HG02610 (cell line): ENCODE data around the gene CIDEC.
A peak's percentile ranks its signal among the peaks of the same experiment; 100 is the strongest.
"Not testable (repeated sequence)": the region's sequence is repeated elsewhere in the genome, so short reads cannot be mapped to it uniquely, and the experiment has no call there.

ENCODE experiments used
- ATAC-seq: cut with Tn5 transposase; IDR thresholded peaks from one replicate; pipeline ENCODE4 v1.9.1; 2021; ENCODE audit warnings: mild to moderate bottlenecking, moderate library complexity; ENCODE audit not compliant: unreplicated experiment

Gene CIDEC

DNA sequence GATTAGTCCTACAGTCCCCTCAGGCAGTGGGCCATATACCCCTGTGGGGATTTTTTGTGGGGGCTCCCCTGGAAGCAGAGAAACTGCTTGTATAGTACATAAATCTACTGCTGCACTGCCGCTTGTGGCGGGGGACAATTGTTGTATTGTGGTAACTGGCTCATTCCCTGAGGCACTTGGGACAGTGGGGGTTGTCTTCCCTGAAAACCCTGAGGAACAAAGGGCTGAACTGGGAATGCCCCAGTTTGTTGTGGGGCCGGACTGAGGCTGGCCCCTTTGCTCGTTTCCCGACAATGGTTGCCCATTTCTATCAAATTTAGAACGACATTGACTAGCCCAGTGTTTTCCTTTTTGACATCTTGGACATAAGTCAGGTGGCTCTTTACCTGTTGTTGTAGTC, 28.7 kb downstream of the CIDEC start:
- ATAC-seq: not testable (repeated sequence)

DNA sequence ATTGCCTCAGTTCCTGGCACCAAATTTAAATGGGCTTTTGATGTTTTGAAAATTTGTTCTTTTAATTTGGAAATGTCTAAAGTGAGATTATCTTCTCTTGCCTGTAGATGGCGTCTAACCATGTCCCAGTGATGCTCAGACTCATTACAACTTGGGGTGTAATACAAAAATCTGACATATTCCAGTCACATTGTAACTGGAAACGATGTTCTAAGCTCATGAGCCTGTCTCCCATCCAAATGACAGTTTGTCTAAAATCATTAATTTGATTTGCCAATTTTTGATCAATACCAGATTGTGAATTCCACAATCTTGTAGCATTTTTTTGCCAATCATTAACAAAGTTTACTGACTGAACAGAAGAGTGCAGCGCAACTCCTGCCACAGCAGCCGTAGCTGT, 31.2 kb downstream of the CIDEC start:
- not testable (repeated sequence) for ATAC-seq

DNA sequence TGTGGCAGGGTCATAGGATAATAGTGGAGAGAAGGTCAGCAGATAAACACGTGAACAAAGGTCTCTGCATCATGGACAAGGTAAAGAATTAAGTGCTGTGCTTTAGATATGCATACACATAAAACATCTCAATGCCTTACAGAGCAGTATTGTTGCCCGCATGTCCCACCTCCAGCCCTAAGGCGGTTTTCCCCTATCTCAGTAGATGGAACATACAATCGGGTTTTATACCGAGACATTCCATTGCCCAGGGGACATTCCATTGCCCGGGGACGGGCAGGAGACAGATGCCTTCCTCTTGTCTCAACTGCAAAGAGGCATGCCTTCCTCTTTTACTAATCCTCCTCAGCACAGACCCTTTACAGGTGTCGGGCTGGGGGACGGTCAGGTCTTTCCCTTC, 32.2 kb downstream of the CIDEC start:
- ATAC-seq: not testable (repeated sequence)

DNA sequence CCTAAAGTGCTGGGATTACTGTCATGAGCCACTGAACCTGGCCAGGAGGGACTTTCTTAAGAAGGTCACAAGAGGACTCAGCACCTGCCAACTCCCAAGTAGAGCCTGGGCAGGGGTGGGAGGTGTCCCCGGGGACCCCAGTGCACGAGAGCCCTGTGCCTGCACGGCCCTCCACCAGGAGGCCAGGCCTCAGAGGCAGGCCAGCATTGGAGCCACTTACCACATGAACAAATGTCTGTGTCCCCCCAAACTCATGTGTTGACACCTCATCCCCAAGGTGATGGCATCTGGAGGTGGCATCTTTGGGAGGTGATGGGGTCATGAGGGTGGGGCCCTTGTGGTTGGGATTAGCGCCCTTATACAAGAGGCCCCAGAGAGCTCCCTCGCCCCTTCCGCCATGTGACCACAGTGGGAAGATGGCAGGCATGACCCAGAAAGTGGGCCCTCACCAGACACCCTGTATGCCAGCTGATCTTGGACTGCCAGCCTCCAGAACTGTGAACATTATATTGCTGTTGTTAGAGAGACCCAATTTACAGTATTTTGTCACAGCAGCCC, 33.0 kb downstream of the CIDEC start:
- ATAC-seq: no peak

DNA sequence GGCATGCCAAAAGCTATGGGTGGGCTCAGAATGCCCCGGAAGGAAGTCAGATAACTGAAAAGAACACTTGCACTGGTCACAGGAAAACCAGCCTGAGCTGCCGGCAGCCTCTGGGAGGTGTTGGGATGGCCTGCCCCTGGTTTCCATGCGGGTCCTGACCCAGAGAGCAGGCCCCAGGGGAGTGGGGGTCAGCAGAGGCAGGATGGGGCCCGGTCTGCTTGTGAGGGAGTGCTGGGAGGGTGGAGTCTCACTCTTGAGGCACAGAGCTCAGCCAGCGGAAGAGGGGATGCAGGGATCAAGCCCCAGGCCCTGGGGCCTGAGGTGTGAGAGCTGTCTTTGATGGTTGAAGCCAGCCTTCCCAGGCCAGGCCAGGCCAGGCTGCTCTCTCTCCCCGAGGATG, 33.8 kb downstream of the CIDEC start:
- no peak for ATAC-seq

DNA sequence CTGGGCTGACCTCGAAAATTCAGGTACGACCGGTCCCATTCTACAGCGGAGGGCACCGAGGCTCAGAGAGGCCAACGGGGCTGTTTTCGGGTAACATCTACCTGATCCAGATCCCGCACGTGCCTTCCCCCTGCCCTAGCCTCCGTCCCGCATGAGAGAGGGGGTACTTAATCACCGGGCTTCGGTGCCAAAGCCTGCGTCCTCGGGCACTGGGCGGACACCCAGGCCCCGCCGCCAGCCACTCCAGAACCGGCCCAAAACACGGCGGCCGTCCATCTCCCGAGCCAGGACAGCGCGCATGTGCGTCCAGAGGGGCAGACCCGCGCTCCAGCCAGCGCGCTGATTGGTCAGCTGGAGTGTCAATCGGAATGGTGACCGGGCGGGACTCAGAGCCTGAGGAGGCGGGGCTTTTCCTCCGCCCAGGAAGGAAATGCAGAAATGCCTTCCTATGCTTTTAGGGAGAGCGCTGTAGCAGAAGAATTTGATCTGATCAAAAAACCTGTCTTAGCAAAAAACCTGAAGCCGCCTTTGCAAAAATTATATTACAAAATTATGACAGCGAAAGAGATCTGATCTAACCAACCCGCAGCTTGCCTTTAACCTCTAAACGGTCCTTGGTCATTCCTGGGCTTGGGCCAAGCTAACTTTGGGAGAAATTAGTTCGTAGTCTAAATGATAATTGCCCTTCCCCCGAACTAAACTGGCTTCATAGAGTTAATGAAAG, 36.2 kb downstream of the CIDEC start, which contains the start of gene RPUSD3:
Gene RPUSD3 (minus strand): TSS at position 294 of the 724 bp plus-strand sequence. CDS start 18 bp downstream, at position 276.
- ATAC-seq: peak; percentile 98

DNA sequence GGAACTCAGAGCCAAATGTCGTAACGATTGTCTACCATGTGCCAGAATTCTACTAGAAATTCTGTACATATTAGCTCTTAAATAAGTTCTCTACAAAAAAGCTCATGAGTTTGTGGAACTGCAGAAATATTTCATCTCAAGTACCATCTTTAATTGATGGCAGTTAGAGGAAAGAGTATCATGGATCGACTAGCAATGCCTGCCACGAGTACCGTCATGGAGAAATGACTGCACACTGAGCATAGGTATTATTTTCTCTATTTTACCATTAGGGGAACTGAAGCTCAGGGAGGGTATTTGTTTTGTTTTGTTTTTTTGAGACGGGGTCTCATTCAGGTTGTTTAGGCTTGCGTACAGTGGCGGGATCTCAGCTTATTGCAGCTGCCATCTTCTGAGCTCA, 39.0 kb downstream of the CIDEC start:
- no peak for ATAC-seq

DNA sequence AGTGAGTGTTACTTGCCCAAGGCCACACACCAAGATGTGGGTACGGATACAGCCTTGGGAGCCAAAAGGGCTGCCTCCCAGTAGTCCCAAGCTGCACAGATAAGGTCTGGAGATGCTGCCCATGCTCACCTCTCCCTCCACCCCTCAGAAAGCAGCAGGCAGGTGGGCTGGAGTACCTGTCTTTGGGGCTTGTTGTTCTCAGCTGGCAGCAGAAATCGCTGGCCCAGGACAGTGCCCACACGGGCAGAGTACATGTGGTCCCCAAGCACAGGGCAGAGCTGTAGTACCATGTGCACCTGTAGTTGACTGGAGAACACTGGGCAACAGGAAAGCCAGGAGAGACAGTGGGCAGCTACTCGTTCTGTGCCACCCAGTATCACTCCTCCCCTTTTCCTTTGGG, 41.2 kb downstream of the CIDEC start:
- ATAC-seq: no peak

DNA sequence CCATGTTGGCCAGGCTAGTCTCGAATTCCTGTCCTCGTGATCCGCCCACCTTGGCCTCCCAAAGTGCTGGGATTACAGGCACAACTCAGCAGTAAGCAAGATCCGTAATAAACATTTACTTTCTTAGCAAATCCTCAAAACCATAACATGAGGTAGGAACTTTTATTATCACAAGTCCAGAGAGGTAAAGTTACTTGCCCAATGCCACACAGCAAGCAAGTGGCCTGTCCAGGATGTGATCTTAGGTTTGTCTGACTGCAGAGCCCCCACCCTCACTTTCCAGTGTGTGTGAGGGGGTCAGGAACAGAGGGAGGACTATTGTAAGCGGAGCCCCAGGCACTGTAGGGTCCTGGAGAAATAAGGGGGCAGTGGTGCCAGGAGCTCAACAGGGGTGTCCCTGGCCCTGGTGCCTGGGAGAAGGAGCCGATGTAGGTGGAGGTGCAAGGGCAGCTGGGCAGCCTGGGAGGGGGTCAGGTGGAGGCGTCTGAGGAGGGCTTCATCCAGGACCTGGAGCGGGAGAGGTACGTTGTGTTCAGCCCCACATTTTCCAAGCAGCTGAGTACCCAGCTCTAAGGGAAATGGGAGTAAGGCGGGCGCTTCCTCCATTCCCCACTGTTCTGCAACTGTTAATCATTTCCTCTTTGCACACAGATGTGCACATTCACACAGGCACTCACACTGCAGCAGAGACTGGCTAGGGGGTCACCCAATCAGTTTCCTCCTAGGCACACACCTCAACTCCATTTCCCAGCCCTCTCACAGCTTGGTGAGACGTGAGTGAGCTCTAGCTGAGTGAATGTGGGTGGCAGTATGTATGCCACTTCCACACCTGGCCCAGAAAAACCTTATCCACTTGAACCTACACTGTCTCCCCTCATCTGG, 42.1 kb downstream of the CIDEC start:
- no peak for ATAC-seq

DNA sequence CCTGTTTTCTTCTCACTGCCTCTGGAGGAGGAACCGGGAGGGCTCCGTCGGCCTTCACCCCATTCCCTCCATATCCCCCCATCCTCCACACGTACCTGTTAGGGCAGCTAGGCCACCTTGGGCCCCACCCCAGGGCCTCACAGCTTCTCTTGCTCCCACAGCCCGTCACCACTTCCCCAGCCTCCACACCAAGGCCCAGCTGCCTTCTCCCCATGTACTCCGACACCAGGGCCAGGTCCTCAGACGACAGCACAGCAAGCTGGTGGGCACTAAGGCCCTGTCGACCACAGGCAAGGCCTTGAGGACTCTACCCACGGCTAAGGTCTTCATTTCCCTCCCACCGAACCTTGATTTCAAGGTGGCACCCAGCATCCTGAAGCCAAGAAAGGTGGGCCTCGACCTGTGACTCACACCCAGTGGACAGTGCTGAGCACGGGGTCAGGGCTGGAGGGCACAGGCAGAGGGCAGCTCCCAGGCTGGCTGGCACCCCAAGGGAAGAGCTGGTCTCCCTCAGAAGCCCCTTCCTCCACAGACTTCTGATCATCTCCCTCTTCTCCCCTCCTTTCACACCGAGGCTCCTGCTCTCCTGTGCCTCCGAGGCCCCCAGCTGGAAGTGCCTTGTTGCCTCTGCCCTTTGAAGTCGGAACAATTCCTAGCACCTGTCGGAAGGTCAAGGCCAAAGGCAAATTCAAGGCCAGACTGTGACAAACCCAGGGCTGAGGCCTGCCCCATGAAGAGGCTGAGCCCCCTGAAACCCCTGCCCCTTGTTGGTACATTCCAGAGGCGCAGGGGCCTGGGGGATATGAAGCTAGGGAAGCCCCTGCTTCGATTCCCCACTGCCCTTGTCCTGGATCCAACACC, 45.3 kb downstream of the CIDEC start:
- ATAC-seq: no peak

DNA sequence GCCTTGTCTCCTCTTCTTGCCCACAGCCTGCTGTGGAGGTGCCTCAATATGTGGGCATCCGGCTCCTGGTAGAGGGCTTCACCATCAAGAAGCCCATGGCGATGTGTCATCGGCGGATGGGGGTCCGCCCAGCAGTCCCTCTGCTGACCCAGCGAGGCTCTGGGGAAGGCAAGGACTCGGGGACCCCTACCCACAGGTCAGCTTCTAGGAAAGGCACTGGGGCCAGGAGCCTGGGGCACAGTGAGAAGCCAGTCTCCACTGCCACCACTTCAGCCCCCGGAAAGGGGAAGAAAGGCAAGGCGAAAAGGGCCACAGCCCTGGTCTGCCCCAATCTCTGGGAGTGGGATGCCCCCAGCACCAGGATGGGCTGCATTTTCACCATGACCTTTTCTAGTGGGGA, 47.0 kb downstream of the CIDEC start:
- ATAC-seq: no peak

DNA sequence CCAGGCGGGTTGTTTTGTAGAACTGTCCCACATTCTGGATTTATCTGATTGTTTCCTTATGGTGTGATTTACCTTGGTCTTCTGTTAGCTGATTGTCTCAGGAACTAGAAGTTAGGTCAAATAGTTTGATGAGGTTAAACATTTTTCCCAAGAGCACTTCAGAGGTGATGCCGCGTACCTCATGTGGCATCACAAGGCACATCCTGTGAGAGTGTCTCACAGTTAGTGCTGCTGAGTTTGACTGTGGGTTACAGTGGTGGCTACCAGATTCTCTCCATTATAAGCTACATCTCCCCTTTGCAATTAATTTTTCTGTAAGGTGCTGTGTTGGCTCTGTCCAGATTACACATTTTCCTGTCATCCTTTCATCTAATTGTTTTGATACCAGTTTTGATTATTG, 48.8 kb downstream of the CIDEC start:
- no peak for ATAC-seq

DNA sequence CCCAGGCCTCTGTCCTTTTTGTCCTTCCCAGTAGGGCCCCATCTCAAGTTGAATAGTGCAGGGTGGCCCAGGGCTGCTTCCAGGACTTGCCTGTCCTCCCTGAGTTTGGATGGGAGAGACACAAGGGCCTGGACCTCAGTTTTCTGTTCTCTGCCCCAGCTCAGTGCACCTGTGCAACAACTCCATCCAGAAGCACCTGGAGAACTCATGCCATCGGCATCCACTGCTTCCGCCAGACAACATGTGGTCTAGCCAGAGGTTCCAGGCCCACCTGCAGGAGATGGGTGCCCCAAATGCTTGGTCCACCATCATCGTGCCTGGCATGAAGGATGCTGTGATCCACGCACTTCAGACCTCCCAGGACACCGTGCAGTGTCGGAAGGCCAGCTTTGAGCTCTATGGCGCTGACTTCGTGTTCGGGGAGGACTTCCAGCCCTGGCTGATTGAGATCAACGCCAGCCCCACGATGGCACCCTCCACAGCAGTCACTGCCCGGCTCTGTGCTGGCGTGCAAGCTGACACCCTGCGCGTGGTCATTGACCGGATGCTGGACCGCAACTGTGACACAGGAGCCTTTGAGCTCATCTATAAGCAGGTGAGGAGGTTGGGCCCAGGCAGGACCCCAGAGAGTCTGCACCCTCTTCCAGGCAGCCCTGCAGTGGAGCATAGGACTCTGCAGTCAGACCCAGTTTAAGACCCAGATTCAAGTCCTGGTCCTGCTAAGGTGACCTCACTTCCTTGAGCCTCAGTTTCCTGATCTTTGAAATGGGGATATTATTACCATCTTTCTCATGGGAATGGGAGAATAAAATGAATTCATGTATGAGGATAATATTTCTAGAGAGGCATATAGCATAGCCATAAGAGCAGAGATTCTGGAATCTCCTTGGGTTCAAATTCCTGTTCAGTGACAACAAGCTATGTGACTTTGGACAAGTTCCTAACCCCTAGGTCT, 51.0 kb downstream of the CIDEC start:
- no peak for ATAC-seq

DNA sequence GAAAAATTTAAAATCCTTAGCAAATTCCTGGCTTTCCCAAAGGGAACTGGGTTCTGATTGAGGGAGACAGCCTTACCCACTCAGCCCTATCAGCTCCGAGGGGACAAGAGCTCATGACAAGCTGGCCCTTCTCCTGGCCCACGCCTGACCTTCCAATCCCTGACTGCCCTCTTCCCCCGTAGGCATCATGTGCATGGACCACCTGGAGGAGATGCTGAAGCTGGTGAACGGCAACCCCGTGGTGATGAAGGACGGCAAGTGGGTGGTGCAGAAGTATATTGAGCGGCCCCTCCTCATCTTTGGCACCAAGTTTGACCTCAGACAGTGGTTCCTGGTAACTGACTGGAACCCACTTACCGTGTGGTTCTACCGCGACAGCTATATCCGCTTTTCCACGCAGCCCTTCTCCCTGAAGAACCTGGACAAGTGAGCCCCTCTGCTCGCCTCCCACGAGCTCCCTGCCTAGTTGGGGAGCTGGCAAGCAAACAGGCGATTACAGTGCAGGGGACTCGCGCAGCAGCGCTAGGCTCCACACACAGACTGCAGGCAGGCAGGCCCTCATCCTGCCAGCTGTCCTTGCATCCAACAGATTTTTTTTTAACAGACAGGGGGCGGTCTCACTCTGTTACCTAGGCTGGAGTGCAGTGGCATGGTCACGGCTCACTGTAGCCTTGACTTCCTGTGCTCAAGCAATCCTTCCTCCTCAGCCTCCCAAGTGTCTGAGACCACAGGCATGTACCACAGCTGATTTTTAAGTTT, 53.1 kb downstream of the CIDEC start:
- no peak for ATAC-seq

DNA sequence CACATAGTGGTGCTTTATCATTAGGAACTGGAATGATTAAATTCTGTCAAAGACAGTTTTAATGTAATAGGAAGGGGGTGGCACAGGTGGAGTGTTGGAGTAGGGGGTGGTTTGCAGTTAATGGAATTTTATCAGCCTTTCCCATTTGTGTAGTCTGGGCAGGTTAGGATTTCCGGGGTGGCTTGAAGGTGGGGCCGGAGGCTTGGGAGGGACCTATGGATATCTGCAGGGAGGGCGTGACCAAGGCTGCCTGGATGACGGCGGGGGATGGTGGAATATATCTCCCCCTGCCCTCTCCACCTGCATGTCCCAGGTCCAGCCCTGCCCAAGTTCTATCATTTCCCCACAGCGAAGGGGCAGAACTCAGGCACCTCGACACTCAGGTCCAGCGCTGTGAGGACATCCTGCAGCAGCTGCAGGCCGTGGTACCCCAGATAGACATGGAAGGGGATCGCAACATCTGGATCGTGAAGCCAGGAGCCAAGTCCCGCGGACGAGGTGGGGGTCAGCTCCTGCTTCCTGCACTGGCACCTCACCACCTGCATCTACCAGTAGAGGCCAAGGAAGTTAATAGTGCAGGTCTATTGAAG, 54.5 kb downstream of the CIDEC start:
- ATAC-seq: no peak

DNA sequence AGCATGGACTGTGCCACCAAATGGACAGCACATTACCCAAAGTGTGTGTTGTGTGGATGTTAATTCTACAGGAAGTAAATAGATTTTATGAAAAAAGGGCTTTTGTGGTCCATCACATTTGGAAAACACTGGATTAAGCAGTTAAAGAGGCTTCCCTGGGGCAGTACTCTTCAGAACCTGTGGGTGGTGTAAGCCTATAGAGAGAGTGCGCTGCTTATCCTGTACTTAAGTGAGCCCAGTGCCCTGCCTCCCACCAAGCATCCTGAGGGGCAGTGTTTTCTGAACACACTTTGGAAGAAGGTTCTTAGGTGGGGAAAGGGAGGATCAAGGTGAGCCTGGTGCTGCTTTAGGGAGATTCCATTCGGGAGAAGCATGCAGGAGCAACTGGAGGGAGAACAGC, 59.1 kb downstream of the CIDEC start:
- ATAC-seq: no peak

DNA sequence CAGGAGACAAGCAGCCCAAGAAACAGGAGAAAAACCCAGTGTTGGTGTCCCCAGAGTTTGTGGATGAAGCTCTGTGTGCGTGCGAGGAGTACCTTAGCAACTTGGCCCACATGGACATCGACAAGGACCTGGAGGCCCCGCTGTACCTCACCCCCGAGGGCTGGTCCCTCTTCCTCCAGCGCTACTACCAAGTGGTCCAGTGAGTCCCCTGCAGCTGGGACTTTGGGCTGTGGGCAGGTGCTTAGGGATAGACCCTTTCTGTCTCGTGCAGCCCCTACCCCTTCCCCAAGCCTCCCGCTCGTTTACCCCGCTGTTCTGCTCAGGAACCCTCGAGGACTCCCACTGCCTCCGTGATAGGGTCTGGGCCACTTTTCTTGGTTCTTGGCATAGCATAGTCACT, 59.5 kb downstream of the CIDEC start:
- no peak for ATAC-seq

DNA sequence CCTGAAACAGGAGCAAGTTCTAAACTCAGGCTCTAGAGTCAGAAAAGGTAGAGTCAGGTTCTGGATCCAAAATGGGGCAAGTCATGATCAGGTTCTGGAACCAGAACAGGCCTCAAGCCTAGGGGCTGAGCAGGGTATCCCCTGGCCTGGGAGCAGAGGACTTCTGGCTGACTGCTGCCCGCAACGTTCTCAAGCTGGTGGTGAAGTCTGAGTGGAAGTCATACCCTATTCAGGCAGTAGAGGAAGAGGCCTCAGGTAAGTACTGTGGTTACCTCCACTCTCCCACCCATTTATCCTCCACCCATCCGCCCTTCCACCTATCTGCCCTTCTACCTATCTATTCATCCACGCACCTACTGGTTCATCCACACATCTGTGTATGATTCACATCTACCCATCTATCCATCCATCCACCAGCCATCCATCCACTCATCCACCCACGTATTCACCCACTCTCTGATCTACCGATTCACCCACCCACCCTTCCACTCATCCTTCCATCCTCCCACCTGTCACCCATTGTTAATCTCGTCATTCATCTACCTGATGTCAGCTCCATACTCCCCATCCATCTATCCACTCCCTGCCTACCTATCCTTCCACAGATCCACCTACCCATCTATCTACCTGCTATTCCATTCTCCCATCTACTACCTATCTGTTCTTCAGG, 61.3 kb downstream of the CIDEC start:
- no peak for ATAC-seq
